AG04450 (cell line): ENCODE measurements around the gene CCSER2. TPM values are rescaled to one million over a fixed set of nuclear protein-coding genes. Genes with fewer than 3 reads are reported as not detected.

Source experiments
- CTCF ChIA-PET: fragments of 300-600, 350-600 bp; formaldehyde crosslinking; extraction: SDS; loops from one replicate; lab custom pipeline; 2022; ENCODE audit warnings: antibody characterized with exemption, inconsistent platforms; lab: Charles Lee
- POLR2A ChIA-PET: fragments of 350-600 bp; formaldehyde crosslinking; extraction: SDS; loops from one replicate; lab custom pipeline; 2021; ENCODE audit warnings: antibody characterized with exemption, inconsistent platforms; lab: Yijun Ruan, JAX
- DNase-seq: peaks from one replicate; pipeline ENCODE4 v3.0.0-alpha.2; 2011; ENCODE audit warnings: low read depth, low spot score
- H3K27ac ChIP-seq: one replicate; pipeline ENCODE4 v1.5.1; 2012; ENCODE audit warnings: low read depth, low read length, control low read depth
- H3K27me3 ChIP-seq: one replicate; pipeline ENCODE4 v1.6.0; 2012; ENCODE audit warnings: low read length; ENCODE audit not compliant: control insufficient read depth, insufficient read depth
- H3K4me3 ChIP-seq: 2 replicates; pipeline ENCODE4 v1.5.1; 2011; ENCODE audit warnings: mild to moderate bottlenecking, low read depth, low read length, control low read depth
- H3K9me3 ChIP-seq: 2 replicates; pipeline ENCODE4 v1.5.1; 2012; ENCODE audit warnings: low read length; ENCODE audit not compliant: control insufficient read depth, insufficient read depth
- polyA plus RNA-seq: library from polyadenylated mRNA; depleted of rRNA; stranded (reverse); fragments of >200 nt; gene quantifications from 2 replicates; pipeline ENCODE4 v1.2.3, GENCODE V29; 2011
- TF ChIP-seq, protein P1 (sequence below): IDR thresholded peaks from 2 replicates; pipeline ENCODE4 v1.5.1; 2011; ENCODE audit warnings: low read depth, low read length, control low read depth, inconsistent platforms

CCSER2 gene
- polyA plus RNA-seq, 1 experiment: 51.0 TPM

DNA sequence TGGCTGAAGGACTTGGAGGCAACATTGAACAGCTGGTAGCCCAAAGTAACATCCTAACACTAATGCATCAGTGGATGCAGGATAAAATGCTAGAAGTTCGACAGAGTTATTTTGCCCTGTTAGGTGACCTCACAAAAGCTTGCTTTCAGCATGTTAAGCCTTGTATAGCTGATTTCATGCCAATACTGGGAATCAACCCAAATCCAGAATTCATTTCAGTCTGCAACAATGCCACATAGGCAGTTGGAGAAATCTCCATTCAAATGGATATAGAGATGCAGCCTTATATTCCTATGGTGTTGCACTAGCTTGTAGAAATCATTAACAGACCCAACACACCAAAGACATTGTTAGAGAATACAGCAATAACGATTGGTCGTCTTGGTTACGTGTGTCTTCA, 62.9 kb downstream of the CCSER2 start:
- Histone ChIP-seq H3K9me3 (peaks cover 3% of the 10 kb centered on the region; the same call in 1 of the 2 replicates), H3K27ac (no peak overlapping the region), H3K27me3 (no peaks in the 10 kb centered on the region), H3K4me3 (no peak overlapping the region)
- ChIA-PET POLR2A (no interaction called here), CTCF (interaction anchor here (0.7 kb wide), 1 partner anchor 21 kb away, joined by 4 read pairs; no protein-coding TSS in a partner anchor)
- DNase-seq: no peak
- TF ChIP-seq, protein P1, sequence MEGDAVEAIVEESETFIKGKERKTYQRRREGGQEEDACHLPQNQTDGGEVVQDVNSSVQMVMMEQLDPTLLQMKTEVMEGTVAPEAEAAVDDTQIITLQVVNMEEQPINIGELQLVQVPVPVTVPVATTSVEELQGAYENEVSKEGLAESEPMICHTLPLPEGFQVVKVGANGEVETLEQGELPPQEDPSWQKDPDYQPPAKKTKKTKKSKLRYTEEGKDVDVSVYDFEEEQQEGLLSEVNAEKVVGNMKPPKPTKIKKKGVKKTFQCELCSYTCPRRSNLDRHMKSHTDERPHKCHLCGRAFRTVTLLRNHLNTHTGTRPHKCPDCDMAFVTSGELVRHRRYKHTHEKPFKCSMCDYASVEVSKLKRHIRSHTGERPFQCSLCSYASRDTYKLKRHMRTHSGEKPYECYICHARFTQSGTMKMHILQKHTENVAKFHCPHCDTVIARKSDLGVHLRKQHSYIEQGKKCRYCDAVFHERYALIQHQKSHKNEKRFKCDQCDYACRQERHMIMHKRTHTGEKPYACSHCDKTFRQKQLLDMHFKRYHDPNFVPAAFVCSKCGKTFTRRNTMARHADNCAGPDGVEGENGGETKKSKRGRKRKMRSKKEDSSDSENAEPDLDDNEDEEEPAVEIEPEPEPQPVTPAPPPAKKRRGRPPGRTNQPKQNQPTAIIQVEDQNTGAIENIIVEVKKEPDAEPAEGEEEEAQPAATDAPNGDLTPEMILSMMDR: no peak

DNA sequence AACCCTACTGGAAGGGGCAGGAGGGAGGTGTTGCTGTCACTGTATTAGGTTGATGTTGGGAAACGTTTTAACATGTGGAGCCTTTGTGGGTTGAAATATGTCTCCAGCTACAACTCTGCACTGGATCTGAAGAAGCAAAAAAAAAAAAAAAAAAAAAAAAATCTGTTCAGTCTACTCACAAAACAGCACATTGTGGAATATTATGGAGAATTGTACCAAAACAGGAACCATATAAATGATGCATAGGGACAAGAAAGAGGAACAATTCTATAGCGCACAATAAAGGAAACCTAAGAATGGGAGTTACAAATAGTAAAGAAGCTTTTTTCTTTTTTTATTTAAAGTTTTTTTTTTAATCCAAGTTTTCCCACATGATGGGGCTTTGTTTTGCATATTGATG, 63.8 kb downstream of the CCSER2 start:
- H3K4me3 ChIP-seq: no peak overlapping the region
- H3K27me3 ChIP-seq: no peaks in the 10 kb centered on the region
- ChIA-PET POLR2A (interaction anchor here (0.7 kb wide), 1 partner anchor 148 kb away, joined by 3 read pairs; no protein-coding TSS in a partner anchor), CTCF (no interaction called here)
- no peaks in the 10 kb centered on the region for H3K9me3 ChIP-seq
- TF ChIP-seq, protein P1: no peak
- no peak overlapping the region for H3K27ac ChIP-seq
- DNase-seq: no peak

DNA sequence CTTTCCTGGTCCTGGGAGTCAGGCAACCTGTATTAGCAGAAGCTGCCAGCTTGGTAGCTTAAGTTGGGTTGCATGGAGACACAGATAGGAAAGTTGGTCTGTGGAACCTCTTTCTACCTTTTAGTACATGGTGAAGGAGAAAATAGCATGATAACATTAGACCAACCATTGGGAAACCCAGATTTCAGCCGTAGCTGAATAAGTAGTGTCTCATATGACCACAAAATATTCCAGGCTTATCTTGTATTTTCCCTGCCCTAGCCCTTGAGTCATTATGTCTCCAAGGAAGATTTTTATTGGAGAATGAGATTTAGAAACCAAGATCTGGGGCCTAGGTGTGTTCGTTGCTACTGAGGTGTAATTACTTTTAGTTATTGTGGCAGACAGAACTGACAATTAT, 67.2 kb downstream of the CCSER2 start:
- no peak for DNase-seq
- H3K9me3 ChIP-seq: peaks cover 4% of the 10 kb centered on the region; the same call in 1 of the 2 replicates
- CTCF ChIA-PET: interaction anchor here (1.3 kb wide), 1 partner anchor 141 kb away, joined by 3 read pairs; no protein-coding TSS in a partner anchor
- POLR2A ChIA-PET: no interaction called here
- TF ChIP-seq, protein P1: no peak
- H3K27me3 ChIP-seq: no peaks in the 10 kb centered on the region
- no peak overlapping the region for H3K27ac ChIP-seq
- no peak overlapping the region for H3K4me3 ChIP-seq

DNA sequence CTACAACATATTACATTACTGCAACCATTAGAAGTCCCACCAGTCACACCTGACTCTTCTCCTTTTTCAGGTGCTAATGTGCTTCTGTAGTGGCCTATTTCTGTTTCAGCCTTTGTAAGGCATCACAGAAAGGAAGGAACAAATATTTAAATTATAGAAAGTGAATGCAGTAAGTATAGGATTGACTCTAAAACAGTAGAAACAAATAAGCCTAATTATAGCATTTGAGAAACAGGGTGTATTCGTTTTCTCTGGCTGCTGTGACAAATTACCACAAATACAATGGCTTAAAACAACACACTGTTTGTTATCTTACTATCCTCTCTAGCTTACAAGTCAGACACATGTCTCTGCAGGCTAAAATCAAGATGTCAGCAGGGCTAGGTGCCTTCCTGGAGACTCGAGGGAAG, 69.4 kb downstream of the CCSER2 start:
- ChIA-PET CTCF (interaction anchor here (1.0 to 1.5 kb wide), 3 partner anchors 23 to 139 kb away, joined by 3 to 6 read pairs (median 4); no protein-coding TSS in a partner anchor), POLR2A (no interaction called here)
- peaks cover 4% of the 10 kb centered on the region; the same call in 1 of the 2 replicates for H3K9me3 ChIP-seq
- no peak overlapping the region for H3K27ac ChIP-seq
- H3K27me3 ChIP-seq: no peaks in the 10 kb centered on the region
- DNase-seq: no peak
- TF ChIP-seq, protein P1: no peak
- no peak overlapping the region for H3K4me3 ChIP-seq

DNA sequence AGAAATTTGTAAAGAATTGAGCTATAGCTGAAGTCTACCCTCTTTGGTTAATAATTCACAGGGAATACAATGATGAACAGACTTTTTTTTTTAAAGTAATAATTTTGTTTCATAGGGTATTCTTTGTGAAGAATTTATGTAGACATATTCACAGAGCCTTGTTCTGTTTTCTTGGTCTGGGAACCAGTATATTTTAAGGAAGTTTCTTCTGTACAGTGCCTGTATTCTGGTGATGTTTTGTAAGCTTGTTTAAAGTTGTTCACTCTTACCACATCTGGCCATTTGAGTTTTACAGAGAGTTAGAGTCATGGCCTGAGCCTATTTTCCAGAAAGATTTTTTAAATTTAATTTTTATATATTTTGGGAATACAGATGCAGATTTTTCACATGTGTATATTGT, 70.3 kb downstream of the CCSER2 start:
- ChIA-PET CTCF (interaction anchor here (0.5 to 1.2 kb wide), 4 partner anchors 14 to 138 kb away, joined by 3 to 5 read pairs (median 4); no protein-coding TSS in a partner anchor), POLR2A (no interaction called here)

More for the DNA sequence above, 70.3 kb downstream of the CCSER2 start:
- Histone ChIP-seq H3K27me3 (no peaks in the 10 kb centered on the region), H3K4me3 (no peak overlapping the region), H3K9me3 (peaks cover 4% of the 10 kb centered on the region; the same call in 1 of the 2 replicates), H3K27ac (no peak overlapping the region)
- DNase-seq: no peak
- TF ChIP-seq, protein P1: no peak
